IMR-90 (cell line): ENCODE results near the gene PSTK. TPM values are rescaled to one million over a fixed set of nuclear protein-coding genes. Genes with fewer than 3 reads are reported as not detected.

Experiments
- ATAC-seq: fragments of 200-7000 bp; cut with Tn5 transposase; 2 replicates; pipeline ENCODE4 v1.9.1; 2020; ENCODE audit warnings: low read depth, mild to moderate bottlenecking, moderate library complexity
- BruUV-seq: library from RNA; stranded (reverse); fragments of 400-500 nt; replicated peaks from 2 replicates; lab custom pipeline; 2021; lab: Mats Ljungman, UMichigan
- CTCF ChIA-PET: fragments of 300-600 bp; formaldehyde crosslinking; extraction: SDS; loops from one replicate; lab custom pipeline; 2021; ENCODE audit warnings: antibody characterized with exemption; lab: Yijun Ruan, JAX
- POLR2A ChIA-PET: fragments of 300-600 bp; sonication (Branson Sonifier 250); formaldehyde crosslinking; loops from one replicate; lab custom pipeline; 2022; ENCODE audit warnings: antibody characterized with exemption; ENCODE audit not compliant: unreplicated experiment; lab: Charles Lee
- DNase-seq: peaks from one replicate; pipeline ENCODE4 v3.0.0; 2013
- H2AFZ ChIP-seq: replicated peaks from 2 replicates; pipeline ENCODE3; 2013; ENCODE audit warnings: low read length, mild to moderate bottlenecking; ENCODE audit not compliant: poor library complexity
- H2AK5ac ChIP-seq: 2 replicates; pipeline ENCODE4 v1.6.1; 2013; ENCODE audit warnings: low read depth, low read length, inconsistent platforms
- H2AK9ac ChIP-seq: replicated peaks from 2 replicates; pipeline ENCODE3; 2013; ENCODE audit warnings: mild to moderate bottlenecking, low read depth, low read length, moderate library complexity; ENCODE audit not compliant: poor library complexity
- H2BK120ac ChIP-seq: 2 replicates; pipeline ENCODE4 v1.6.1; 2013; ENCODE audit warnings: low read depth, low read length, inconsistent platforms
- H2BK15ac ChIP-seq: 3 replicates; pipeline ENCODE4 v1.6.1; 2013; ENCODE audit warnings: low read depth, low read length, inconsistent platforms
- H2BK20ac ChIP-seq: 2 replicates; pipeline ENCODE4 v1.6.1; 2013; ENCODE audit warnings: low read depth, mild to moderate bottlenecking, inconsistent platforms, low read length, moderate library complexity
- H2BK5ac ChIP-seq: 2 replicates; pipeline ENCODE4 v1.6.1; 2013; ENCODE audit warnings: mild to moderate bottlenecking, low read depth, low read length, inconsistent platforms; ENCODE audit not compliant: poor library complexity, severe bottlenecking
- H3K14ac ChIP-seq: replicated peaks from 2 replicates; pipeline ENCODE4 v1.6.1; 2013; ENCODE audit warnings: low read depth, low read length, inconsistent platforms
- H3K18ac ChIP-seq: 2 replicates; pipeline ENCODE4 v1.6.1; 2013; ENCODE audit warnings: low read depth, low read length, control low read depth
- H3K23ac ChIP-seq: 2 replicates; pipeline ENCODE4 v1.6.1; 2013; ENCODE audit warnings: low read depth, low read length, inconsistent platforms
- H3K27ac ChIP-seq: 2 replicates; pipeline ENCODE4 v1.5.1; 2013; ENCODE audit warnings: mild to moderate bottlenecking, control low read depth, low read length; ENCODE audit not compliant: insufficient read depth
- H3K27me3 ChIP-seq: 2 replicates; pipeline ENCODE4 v1.6.1; 2013; ENCODE audit warnings: low read length; ENCODE audit not compliant: control insufficient read depth, insufficient read depth
- H3K36me3 ChIP-seq: 2 replicates; pipeline ENCODE4 v1.6.1; 2013; ENCODE audit warnings: low read length, mixed read lengths; ENCODE audit not compliant: control insufficient read depth, insufficient read depth
- H3K4ac ChIP-seq: 2 replicates; pipeline ENCODE4 v1.6.1; 2013; ENCODE audit warnings: low read depth, low read length, inconsistent platforms
- H3K4me1 ChIP-seq: 2 replicates; pipeline ENCODE4 v1.6.1; 2013; ENCODE audit warnings: low read length, mixed read lengths; ENCODE audit not compliant: control insufficient read depth, insufficient read depth
- H3K4me2 ChIP-seq: 2 replicates; pipeline ENCODE4 v1.6.1; 2013; ENCODE audit warnings: low read depth, mild to moderate bottlenecking, control low read depth, low read length, moderate library complexity
- H3K4me3 ChIP-seq: 2 replicates; pipeline ENCODE4 v1.5.1; 2013; ENCODE audit warnings: low read depth, mild to moderate bottlenecking, control low read depth, low read length, moderate library complexity; ENCODE audit not compliant: insufficient read depth
- H3K56ac ChIP-seq: 2 replicates; pipeline ENCODE4 v1.6.1; 2013; ENCODE audit warnings: low read length, inconsistent platforms; ENCODE audit not compliant: insufficient read depth; ENCODE audit errors: extremely low read depth
- H3K79me1 ChIP-seq, 2 experiments: 2 replicates each; pipeline ENCODE4 v1.6.1; 2013; ENCODE audit warnings: low read length in 2 of 2, inconsistent platforms in 1 of 2, low read depth in 1 of 2
- H3K9ac ChIP-seq: 2 replicates; pipeline ENCODE4 v1.6.1; 2013; ENCODE audit warnings: low read depth, low read length, control low read depth
- H3K9me1 ChIP-seq: 2 replicates; pipeline ENCODE4 v1.6.1; 2013; ENCODE audit warnings: low read length, inconsistent platforms; ENCODE audit not compliant: insufficient read depth
- H3K9me3 ChIP-seq: 2 replicates; pipeline ENCODE4 v1.6.1; 2013; ENCODE audit warnings: low read length; ENCODE audit not compliant: control insufficient read depth, insufficient read depth
- H4K20me1 ChIP-seq: 2 replicates; pipeline ENCODE4 v1.6.1; 2013; ENCODE audit warnings: low read length, inconsistent platforms; ENCODE audit not compliant: insufficient read depth
- H4K5ac ChIP-seq: 2 replicates; pipeline ENCODE4 v1.6.1; 2013; ENCODE audit warnings: mild to moderate bottlenecking, low read depth, low read length, control low read depth
- H4K8ac ChIP-seq, 2 experiments: 2 replicates each; pipeline ENCODE4 v1.6.1; 2013; ENCODE audit warnings: low read depth in 2 of 2, low read length in 2 of 2, control low read depth in 1 of 2, inconsistent platforms in 1 of 2
- H4K91ac ChIP-seq: 2 replicates; pipeline ENCODE4 v1.6.1; 2013; ENCODE audit warnings: low read depth, low read length, inconsistent platforms; ENCODE audit not compliant: insufficient read depth
- CEBPB ChIP-seq: IDR thresholded peaks from 2 replicates; pipeline ENCODE4 v1.6.1; 2012; ENCODE audit warnings: low read depth, low read length, improper control_type of control experiment
- CTCF ChIP-seq: conservative IDR thresholded peaks from 2 replicates; pipeline ENCODE4 v1.5.1; 2012; ENCODE audit warnings: mild to moderate bottlenecking, low read depth, low read length, improper control_type of control experiment
- ELK1 ChIP-seq: fragments of 150-350 bp; IDR thresholded peaks from 2 replicates; pipeline ENCODE4 v1.6.1; 2016; ENCODE audit warnings: low read depth, mild to moderate bottlenecking, low read length, moderate library complexity, borderline replicate concordance
- FOS ChIP-seq: fragments of 150-350 bp; IDR thresholded peaks from 2 replicates; pipeline ENCODE4 v1.6.1; 2016; ENCODE audit warnings: low read depth, low read length
- MAFK ChIP-seq: IDR thresholded peaks from 2 replicates; pipeline ENCODE4 v1.6.1; 2012; ENCODE audit warnings: low read depth, low read length, improper control_type of control experiment
- MXI1 ChIP-seq: IDR thresholded peaks from 2 replicates; pipeline ENCODE4 v1.6.1; 2012; ENCODE audit warnings: low read depth, mild to moderate bottlenecking, low read length, moderate library complexity, borderline replicate concordance
- NFE2L2 ChIP-seq: fragments of 150-350 bp; IDR thresholded peaks from 2 replicates; pipeline ENCODE4 v1.6.1; 2016; ENCODE audit warnings: low read depth, mild to moderate bottlenecking, low read length
- POLR2A ChIP-seq: IDR thresholded peaks from 2 replicates; pipeline ENCODE4 v1.6.1; 2012; ENCODE audit warnings: mild to moderate bottlenecking, low read depth, low read length
- RCOR1 ChIP-seq: IDR thresholded peaks from 2 replicates; pipeline ENCODE4 v1.6.1; 2012; ENCODE audit warnings: mild to moderate bottlenecking, low read length, improper control_type of control experiment; ENCODE audit not compliant: insufficient replicate concordance
- RFX5 ChIP-seq: IDR thresholded peaks from 2 replicates; pipeline ENCODE4 v1.8.0; 2012; ENCODE audit warnings: low read depth, mild to moderate bottlenecking, low read length, moderate library complexity
- WGBS, 2 experiments: methylation state at CpG; one replicate each; pipeline versions ENCODE4 v1.1.5 to v1.1.7; 2013; ENCODE audit warnings: missing lambda C conversion rate in 2 of 2; ENCODE audit not compliant: insufficient read length in 1 of 2; ENCODE audit errors: extremely low coverage in 2 of 2; 5-methylcytosine and 5-hydroxymethylcytosine counted together
- dilution Hi-C: fragments of 300-500 bp; cut with HindIII; formaldehyde crosslinking; loops from one replicate; pipeline ENCODE4 v1.14.3; 2018; ENCODE audit warnings: low sequenced_read_pairs; ENCODE audit not compliant: unreplicated experiment
- in situ Hi-C: fragments of 300-500 bp; cut with MboI; formaldehyde crosslinking; loops from 3 replicates; pipeline ENCODE4 v1.14.3; 2019; ENCODE audit warnings: low sequenced_read_pairs, inconsistent platforms, mixed read lengths
- intact Hi-C: fragments of 100-400 bp; cut with micrococcal nuclease; formaldehyde crosslinking; loops from 2 replicates; pipeline ENCODE4 v1.10.0; 2022
- polyA plus RNA-seq, 3 experiments: library from polyadenylated mRNA; depleted of rRNA; stranded (reverse); fragments of >200 nt; gene quantifications; 2 replicates each; pipeline ENCODE4 v1.2.3, GENCODE V29; 2012; ENCODE audit warnings: low replicate concordance in 1 of 3
- total RNA-seq: library from RNA; depleted of rRNA; stranded (reverse); fragments of >200 nt; gene quantifications from 2 replicates; pipeline ENCODE4 v1.2.3, GENCODE V29; 2012

The PSTK gene
- total and polyA plus RNA-seq, 2 of the 4 experiments (the other 2 are of a cell fraction): 4.1 to 4.2 TPM

GRCh38 chr10:122990278-122990677 lies 10.1 kb downstream of the PSTK start:
- Histone ChIP-seq H4K20me1 (no peaks in the 10 kb centered on the region), H3K23ac (no peak overlapping the region), H4K91ac (no peak overlapping the region), H4K5ac (no peak overlapping the region), H3K4me1 (no peaks in the 10 kb centered on the region), H3K4ac (no peak overlapping the region), H2BK20ac (no peak overlapping the region), H2BK120ac (no peak overlapping the region), H3K14ac (no peak overlapping the region), H2AFZ (no peak overlapping the region), H3K9me3 (no peaks in the 10 kb centered on the region), H3K9me1 (no peaks in the 10 kb centered on the region; the same call in 1 of the 2 replicates), H3K27me3 (no peaks in the 10 kb centered on the region), H3K9ac (no peak overlapping the region), H4K8ac (no peak overlapping the region), H3K18ac (no peak overlapping the region), H3K79me1 (peaks cover 1 to 4% of the 10 kb centered on the region in 2 experiments; a peak in 1 of 4 replicates), H3K27ac (no peak overlapping the region), H2BK5ac (no peak overlapping the region), H3K36me3 (peaks cover 9% of the 10 kb centered on the region), H3K4me3 (no peak overlapping the region), H2AK9ac (no peak overlapping the region), H3K56ac (no peak overlapping the region), H2AK5ac (no peak overlapping the region), H2BK15ac (no peak overlapping the region), H3K4me2 (no peak overlapping the region)
- DNase-seq (no peak), ATAC-seq (no peak)
- CTCF ChIA-PET: interaction anchor here (3.5 kb wide), 1 partner anchor 10 kb away, joined by 13 read pairs; the partner anchor contains the start of gene PSTK
- POLR2A ChIA-PET: no interaction called here
- no TSS peak for BruUV-seq
- in situ Hi-C loops (no loop called here), intact Hi-C loops (no loop called here), dilution Hi-C loops (no loop called here)
- 0% methylated on average over 1 of the region's 5 CpGs; no CpG with 5 or more reads in 1 of the 2 experiments for WGBS, 2 experiments
- TF ChIP-seq MXI1 (no peak), POLR2A (no peak), RFX5 (no peak), CEBPB (no peak), FOS (no peak), MAFK (no peak), RCOR1 (no peak), NFE2L2 (no peak), ELK1 (no peak), CTCF (no peak)
